WERI-Rb-1 (cell line): Measurements from ENCODE around the gene PUDP.

Experiments used
- DNase-seq: peaks from one replicate; pipeline ENCODE4 v3.0.0-alpha.2; 2020
- H3K27ac ChIP-seq: fragments of 250-450 bp; sonication (Bioruptor Pico); 2 replicates; pipeline ENCODE4 v1.5.1; 2020; ENCODE audit warnings: mild to moderate bottlenecking, moderate library complexity
- H3K27me3 ChIP-seq: fragments of 250-450 bp; sonication (Bioruptor Pico); 2 replicates; pipeline ENCODE4 v1.5.1; 2021; ENCODE audit warnings: mild to moderate bottlenecking, low read depth, moderate library complexity; ENCODE audit not compliant: insufficient read depth, severe bottlenecking
- H3K36me3 ChIP-seq: fragments of 250-450 bp; sonication (Bioruptor Pico); 2 replicates; pipeline ENCODE4 v1.5.1; 2020; ENCODE audit warnings: mild to moderate bottlenecking, moderate library complexity
- H3K4me3 ChIP-seq: 2 replicates; pipeline ENCODE4 v1.5.1; 2011; ENCODE audit warnings: low read depth, mild to moderate bottlenecking, control low read depth, low read length
- H3K9me3 ChIP-seq: fragments of 250-450 bp; sonication (Bioruptor Pico); 2 replicates; pipeline ENCODE4 v1.5.1; 2021; ENCODE audit warnings: mild to moderate bottlenecking, moderate library complexity; ENCODE audit not compliant: severe bottlenecking
- TF ChIP-seq, protein P1 (sequence below): IDR thresholded peaks from 2 replicates; pipeline ENCODE4 v1.5.1; 2011; ENCODE audit warnings: low read depth, mild to moderate bottlenecking, control low read depth, inconsistent platforms, low read length

The PUDP gene

DNA sequence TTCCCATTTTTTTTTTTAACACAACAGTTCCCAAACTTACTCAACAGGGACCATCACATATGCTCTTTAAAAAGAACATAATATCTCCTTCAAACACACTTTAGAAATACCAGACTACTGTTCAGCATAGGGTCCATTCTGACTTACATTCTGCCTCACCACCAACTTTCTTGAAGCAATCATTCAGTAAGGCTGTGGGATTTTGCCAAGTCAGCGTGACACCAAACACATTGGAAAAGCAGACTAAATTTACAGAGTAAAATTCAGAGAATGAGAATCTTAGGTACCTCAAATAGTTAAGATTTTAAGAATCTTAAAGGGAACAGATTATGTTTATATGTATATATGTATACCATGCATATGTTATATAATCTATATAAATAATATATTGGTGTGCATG lies 7.2 kb upstream of the PUDP start:
- Histone ChIP-seq H3K4me3 (no peak overlapping the region), H3K27ac (no peak overlapping the region), H3K36me3 (no peaks in the 10 kb centered on the region), H3K27me3 (no peaks in the 10 kb centered on the region), H3K9me3 (no peaks in the 10 kb centered on the region)
- DNase-seq, result no peak
- TF ChIP-seq, protein P1, sequence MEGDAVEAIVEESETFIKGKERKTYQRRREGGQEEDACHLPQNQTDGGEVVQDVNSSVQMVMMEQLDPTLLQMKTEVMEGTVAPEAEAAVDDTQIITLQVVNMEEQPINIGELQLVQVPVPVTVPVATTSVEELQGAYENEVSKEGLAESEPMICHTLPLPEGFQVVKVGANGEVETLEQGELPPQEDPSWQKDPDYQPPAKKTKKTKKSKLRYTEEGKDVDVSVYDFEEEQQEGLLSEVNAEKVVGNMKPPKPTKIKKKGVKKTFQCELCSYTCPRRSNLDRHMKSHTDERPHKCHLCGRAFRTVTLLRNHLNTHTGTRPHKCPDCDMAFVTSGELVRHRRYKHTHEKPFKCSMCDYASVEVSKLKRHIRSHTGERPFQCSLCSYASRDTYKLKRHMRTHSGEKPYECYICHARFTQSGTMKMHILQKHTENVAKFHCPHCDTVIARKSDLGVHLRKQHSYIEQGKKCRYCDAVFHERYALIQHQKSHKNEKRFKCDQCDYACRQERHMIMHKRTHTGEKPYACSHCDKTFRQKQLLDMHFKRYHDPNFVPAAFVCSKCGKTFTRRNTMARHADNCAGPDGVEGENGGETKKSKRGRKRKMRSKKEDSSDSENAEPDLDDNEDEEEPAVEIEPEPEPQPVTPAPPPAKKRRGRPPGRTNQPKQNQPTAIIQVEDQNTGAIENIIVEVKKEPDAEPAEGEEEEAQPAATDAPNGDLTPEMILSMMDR, result no peak

DNA sequence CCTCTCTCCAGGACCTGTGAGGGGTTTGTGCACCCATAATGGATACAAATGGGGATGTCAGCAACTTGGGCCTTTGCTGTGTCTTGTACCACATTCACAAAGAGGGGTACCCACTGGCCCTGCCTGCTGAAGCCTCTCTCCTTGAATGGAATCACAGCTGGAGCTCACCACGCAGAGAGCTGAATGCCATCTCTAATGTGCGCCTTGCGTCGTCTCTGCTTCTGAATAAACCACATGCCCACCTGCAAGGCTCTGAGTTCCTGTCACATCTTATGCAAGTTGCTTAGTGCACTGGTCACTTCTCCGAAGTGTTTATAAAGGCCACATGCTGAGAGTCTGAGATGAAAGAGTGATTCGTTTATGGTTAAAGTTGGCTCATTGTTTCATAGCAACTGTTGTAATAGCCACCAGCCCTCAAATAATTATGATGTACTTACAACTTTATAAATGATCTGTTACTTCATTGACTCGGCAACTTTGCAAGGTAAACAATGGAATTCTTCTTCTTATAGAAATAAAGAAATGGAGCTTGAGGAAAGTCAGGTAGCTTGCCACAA lies 6.2 kb upstream of the PUDP start:
- no peak for DNase-seq
- H3K27me3 ChIP-seq, result no peaks in the 10 kb centered on the region
- H3K9me3 ChIP-seq, result no peaks in the 10 kb centered on the region
- no peak overlapping the region for H3K27ac ChIP-seq
- no peak overlapping the region for H3K4me3 ChIP-seq
- TF ChIP-seq, protein P1, result no peak
- H3K36me3 ChIP-seq, result no peaks in the 10 kb centered on the region

DNA sequence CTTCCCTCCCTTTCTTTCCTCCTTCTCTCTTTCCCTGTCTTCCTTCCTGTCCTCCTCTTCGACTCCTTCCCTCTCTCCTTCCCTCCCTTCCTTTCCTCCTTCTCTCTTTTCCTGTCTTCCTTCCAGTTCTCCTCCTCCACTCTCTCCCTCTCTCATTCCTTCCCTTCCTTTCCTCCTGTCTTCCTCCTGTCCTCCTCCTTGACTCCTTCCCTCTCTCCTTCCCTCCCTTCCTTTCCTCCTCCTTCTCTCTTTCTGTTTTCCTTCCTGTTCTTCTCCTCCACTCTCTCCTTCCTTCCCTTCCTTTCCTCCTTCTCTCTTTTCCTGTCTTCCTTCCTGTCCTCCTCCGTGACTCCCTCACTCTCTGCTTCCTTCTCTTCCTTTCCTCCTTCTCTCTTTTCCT lies 5.3 kb upstream of the PUDP start:
- TF ChIP-seq, protein P1, result no peak
- no peak for DNase-seq
- no peaks in the 10 kb centered on the region; the same call in 1 of the 2 replicates for H3K36me3 ChIP-seq
- H3K9me3 ChIP-seq, result no peaks in the 10 kb centered on the region
- no peak overlapping the region for H3K4me3 ChIP-seq
- no peaks in the 10 kb centered on the region for H3K27me3 ChIP-seq
- H3K27ac ChIP-seq, result no peak overlapping the region

DNA sequence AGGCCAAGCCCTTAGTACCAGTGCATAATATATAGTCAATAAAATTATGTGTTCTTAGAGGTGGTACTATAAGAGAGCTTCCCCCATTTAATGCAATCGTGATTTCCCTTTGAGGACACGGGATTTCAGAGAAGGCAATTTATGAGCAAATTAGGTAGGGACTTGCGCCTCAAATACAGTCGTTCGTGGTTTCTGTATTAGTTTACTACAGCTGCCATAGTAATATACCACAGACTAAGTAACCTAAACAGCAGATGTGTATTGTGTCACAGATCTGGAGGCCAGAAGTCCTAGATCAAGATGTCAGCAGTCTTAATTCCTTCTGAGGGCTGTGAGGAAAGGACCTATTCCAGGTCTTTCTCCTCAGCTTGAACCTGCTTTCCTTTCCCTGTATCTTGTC lies 1.5 kb upstream of the PUDP start:
- Histone ChIP-seq H3K4me3 (no peak overlapping the region), H3K27ac (no peak overlapping the region), H3K27me3 (no peaks in the 10 kb centered on the region), H3K9me3 (no peaks in the 10 kb centered on the region), H3K36me3 (no peaks in the 10 kb centered on the region; the same call in 1 of the 2 replicates)
- TF ChIP-seq, protein P1, result no peak
- DNase-seq, result no peak

DNA sequence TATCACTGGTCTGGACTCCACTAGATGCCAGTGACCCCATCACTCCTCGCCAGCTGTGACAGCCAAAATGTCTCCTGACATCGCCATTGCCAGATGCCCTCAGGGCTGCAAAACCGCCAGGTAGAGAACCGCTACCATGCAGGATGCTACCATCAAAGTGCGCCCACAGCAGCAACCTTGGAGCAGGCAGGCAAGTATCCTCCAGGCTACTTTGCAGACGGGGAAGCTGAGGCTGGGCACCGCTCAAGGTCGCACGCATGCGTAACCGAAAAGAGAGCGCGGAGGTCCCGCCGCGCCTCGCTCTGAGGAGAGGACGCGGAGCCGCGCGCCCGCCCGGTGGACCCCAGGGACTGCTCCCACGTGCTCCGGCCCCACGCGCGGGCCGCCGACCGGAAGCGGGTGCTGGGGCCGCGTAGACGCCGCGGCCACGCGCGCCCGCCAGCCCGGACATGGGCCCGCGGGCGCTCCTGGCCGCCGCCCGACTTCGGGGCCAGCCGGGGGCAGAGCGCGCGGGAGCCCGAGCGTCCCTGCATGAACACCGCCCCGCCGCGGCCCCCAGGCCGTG lies 458 bp downstream of the PUDP start, which contains the start of gene STS:
TSS of gene STS (plus strand) at position 300 of the 565 bp plus-strand sequence. CDS start 105,488 bp downstream, outside the sequence.
- Histone ChIP-seq H3K9me3 (no peaks in the 10 kb centered on the region), H3K4me3 (peak within 1 kb of the TSS; percentile 91), H3K36me3 (no peaks in the 10 kb centered on the region; the same call in 1 of the 2 replicates), H3K27ac (peak within 1 kb of the TSS; percentile 98), H3K27me3 (no peaks in the 10 kb centered on the region)
- DNase-seq, result peak; percentile 54
- TF ChIP-seq, protein P1, result no peak
